GM12874 (cell line): ENCODE data around the gene MARCOL.

ENCODE experiments used
- TF ChIP-seq, protein P1 (sequence below): IDR thresholded peaks from 2 replicates; pipeline ENCODE4 v1.5.1; 2011; ENCODE audit warnings: low read depth, mild to moderate bottlenecking, control low read depth, low read length, moderate library complexity; ENCODE audit not compliant: insufficient read depth

Gene MARCOL

DNA sequence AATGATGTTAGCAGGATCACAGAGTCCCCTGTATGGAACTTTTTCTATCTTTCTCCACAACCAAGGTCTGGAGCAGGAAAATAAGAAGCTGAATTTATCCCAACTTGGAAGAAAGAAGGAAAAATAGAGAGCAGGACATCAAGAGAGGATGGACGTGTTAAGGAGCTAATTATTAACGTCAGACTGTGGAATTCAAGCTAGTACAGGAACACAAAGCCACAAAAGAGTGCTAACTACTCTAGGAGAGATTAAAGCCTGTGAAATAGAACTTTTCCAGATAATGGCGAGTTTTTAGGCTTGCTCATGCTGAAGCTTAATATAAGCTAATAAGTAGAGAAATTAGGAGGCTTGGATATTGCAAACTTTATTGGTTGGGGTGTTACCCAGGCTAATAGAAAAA lies 29.6 kb downstream of the MARCOL start:
- TF ChIP-seq, protein P1, sequence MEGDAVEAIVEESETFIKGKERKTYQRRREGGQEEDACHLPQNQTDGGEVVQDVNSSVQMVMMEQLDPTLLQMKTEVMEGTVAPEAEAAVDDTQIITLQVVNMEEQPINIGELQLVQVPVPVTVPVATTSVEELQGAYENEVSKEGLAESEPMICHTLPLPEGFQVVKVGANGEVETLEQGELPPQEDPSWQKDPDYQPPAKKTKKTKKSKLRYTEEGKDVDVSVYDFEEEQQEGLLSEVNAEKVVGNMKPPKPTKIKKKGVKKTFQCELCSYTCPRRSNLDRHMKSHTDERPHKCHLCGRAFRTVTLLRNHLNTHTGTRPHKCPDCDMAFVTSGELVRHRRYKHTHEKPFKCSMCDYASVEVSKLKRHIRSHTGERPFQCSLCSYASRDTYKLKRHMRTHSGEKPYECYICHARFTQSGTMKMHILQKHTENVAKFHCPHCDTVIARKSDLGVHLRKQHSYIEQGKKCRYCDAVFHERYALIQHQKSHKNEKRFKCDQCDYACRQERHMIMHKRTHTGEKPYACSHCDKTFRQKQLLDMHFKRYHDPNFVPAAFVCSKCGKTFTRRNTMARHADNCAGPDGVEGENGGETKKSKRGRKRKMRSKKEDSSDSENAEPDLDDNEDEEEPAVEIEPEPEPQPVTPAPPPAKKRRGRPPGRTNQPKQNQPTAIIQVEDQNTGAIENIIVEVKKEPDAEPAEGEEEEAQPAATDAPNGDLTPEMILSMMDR: no peak

- TF ChIP-seq, protein P1: no peak
These were observed 30.2 kb downstream of the MARCOL start, which contains the start of gene SPINK13 for GRCh38 chr5:148268566-148268965. Gene SPINK13, plus strand, starts transcription at chr5:148268794. Its CDS starts 1,279 bp downstream, at chr5:148270073.

DNA sequence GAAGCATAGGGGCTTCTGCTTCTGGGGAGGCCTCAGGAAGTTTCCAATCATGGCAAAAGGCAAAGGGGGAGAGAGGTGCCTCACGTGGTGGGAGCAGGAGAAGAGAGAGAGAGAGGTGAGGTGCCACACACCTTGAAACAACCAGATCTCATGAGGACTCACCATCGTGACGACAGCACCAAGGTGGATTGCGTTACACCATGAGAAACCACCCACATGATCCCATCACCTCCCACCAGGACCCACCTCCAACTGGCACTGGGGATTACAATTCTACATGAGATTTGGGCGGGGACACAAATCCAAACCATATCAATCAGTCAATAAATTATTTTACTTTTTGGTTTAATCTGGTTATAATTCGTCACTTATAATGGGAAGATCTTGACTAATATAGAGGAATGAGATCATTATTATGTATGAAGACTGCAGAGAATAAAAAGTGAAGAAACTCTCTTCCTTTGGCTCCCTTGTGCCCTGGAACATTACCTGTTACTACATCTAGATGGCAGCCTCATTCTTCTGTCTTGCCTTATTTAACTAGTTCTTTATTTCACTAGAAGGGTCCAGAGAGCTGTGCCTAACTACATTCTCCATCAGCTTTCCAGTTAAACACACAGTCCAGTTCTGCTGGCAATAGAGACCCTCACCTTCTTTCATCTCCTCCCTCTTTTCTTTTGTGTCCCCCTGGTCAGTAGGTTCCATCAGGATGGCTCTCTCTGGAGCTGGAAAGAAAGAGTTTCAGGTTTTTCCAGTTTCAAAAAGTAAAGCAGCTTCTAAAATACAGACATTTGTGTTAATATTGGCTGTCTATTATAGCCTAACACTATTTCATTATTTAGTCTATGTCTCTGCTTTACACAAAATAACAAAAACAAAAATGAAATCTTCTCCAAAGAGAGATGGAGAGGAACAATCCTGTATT lies 52.2 kb downstream of the MARCOL start:
- TF ChIP-seq, protein P1: 0 out of 2 replicates have a peak, but pooled peaks have one; percentile 10
